HG03469 (cell line): ENCODE results near the gene TPMT.

Experiments
- ATAC-seq: cut with Tn5 transposase; IDR thresholded peaks from one replicate; pipeline ENCODE4 v1.9.1; 2021; ENCODE audit warnings: mild to moderate bottlenecking, moderate library complexity, moderate number of reproducible peaks; ENCODE audit not compliant: unreplicated experiment

The TPMT gene

DNA sequence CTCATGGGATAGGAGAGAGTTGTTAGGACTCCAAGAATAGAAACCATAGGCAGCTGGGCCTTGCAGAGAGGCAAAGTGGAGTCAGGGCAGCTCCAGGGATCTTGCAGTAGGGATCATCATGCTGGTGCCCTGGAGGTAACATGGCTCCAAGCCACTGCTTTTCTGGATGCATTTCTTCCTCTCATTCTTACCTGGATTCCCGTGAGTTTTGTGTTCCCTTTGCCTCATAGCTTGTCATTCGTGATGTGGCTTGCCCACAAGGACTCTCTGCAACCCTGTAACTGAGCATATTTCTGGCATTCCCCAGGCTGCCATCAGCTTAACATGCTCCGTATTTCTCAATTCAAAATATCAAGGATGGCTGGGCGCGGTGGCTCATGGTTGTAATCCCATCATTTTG is 37.7 kb downstream of the TPMT start:
- ATAC-seq: no peak

DNA sequence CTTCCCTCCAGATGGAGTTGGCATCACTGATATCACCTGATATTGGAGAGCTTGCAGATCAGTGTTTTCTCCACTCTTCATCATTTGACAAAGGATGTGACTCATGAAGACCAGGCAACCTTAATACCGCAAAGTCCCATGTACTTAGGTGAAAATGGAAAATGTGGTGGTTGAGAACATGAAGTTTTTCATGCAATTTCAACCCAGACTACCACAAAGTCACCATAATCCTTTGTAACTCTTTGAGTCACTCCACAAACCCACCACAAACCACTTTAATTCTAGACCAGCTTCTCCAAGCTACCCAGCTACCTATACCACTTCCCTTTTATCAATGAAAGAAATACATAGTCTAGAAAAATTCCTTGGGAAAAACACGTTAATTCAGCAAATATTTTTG is 39.5 kb downstream of the TPMT start:
- no peak for ATAC-seq

GRCh38 chr6:18110162-18110561 is 44.7 kb downstream of the TPMT start:
- ATAC-seq: no peak

GRCh38 chr6:18107061-18107460 is 47.8 kb downstream of the TPMT start:
- ATAC-seq: no peak

DNA sequence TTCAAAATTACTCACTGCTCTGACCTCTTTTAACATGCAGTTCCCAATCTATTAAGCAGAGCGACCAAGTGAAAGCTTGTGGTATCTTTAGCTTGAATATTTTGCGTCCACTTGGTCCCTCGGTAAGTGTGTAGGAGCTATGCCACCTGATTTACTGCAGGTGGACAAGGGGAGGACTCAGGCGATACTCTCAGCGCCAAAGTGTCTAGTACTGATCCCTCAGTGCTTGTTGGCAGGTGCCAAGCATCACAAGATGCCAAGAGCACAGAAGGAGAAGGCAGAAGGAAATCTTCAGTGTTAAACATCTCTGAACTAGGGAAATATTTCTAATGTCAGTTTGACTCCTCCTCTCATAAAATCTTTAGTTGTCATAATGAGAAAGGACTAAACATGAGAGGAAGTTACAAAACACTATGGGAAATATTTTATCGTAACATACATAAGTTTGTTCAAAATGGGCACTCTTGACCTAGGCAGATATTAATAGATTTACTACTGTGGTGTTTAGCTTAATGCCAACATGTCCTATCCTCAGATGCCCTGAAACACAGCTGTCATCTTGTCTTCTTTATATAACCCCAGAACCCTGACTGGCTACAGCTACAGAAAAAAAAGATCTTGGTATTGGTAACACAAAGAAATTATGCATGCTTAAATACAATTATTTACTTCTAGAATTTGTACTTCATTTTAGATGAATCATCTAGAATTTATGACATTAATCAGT is 51.9 kb downstream of the TPMT start:
- no peak for ATAC-seq

DNA sequence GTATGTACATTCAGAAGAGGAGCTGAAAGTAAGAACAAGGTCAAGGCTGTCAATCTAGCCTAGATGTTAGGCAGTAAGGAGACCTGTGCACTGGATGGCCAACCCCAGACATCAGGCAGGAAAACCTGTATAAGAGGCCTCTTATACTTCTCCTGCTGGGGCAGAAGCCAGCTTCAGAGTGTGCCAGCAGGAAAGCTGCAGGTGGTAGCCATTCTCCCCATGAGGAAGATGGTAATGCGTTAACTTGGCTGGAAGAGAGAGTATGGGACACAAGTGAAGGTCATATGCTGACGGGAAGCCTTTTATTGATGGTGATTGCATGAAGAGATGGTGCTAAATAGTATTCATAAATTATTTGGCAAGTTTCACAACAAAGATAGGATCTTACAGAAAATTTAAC is 53.0 kb downstream of the TPMT start:
- no peak for ATAC-seq

DNA sequence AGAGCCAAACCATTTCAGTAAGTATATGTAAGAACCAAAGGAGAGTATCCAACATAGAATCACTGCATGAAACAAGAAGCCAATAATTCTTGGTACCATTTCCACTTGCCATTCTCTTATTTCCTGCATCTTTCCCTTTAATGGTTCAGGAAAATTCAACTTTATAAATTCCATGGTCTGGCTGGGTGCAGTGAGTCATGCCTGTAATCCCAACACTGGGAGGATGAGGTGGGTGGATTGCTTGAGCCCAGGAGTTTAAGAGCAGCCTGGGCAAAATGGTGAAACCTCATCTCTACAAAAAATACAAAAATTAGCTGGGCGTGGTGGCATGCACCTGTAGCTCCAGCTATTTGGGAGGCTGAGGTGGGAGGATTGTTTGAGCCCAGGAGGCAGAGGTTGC is 53.6 kb downstream of the TPMT start:
- no peak for ATAC-seq

DNA sequence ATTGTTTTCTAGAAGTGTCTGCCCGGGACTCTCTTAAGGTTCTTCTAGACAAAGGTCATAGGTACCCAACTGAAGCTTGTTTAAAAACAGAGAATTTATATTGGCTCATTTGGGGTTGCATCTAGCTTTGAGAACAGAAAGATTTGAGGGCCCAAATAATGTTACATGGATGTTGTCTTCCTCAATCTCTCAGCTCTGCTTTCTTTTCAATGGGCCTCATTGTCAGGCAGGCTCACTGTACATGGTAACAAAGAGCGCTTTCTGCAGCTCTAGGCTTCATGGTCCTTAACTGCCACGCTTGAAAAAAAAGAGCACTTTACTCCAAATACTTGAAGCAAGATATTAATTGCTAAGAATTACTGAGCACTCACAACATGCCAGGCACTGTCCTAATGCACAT is 54.6 kb downstream of the TPMT start:
- ATAC-seq: no peak

DNA sequence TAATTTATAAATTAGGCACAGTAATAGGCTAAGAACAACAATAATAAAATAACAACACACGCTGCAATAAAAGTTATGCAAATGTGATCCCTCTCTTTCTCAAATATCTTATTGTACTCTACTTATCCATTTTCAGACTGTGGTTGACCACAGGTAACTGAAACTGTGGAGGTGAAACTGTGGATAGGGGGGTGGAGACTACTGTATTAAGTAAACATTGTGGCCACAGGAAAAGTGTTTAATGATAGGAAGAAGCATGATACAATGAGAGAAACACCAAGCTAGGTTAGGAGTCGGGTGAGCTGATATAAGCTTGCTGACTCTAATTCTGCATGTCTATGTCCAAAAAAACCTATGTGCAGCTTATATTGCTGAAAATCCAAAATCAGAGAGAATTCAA is 55.4 kb downstream of the TPMT start:
- no peak for ATAC-seq

GRCh38 chr6:18096423-18096822 is 58.5 kb downstream of the TPMT start:
- no peak for ATAC-seq

DNA sequence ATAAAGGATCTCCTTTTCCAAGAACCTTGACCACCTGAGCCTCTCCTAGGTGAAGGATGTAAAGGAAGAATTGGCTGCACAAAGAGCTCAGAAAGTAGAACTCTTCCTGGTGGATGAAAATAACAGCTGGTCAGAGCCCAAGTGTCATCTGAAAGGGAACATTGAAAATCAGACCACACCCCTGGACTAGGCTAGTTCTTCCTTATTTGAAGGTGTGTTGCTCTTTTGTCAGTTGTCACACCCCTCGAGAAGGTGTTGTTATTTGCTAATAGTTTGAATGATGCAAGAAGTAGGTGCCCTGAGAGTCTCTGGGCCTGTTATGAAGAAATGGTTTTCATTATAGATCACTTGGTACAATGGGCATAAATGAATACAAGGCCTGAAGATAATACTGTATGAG is 63.5 kb downstream of the TPMT start:
- no peak for ATAC-seq

GRCh38 chr6:18090349-18090786 is 64.5 kb downstream of the TPMT start:
- no peak for ATAC-seq

GRCh38 chr6:18088419-18089296 is 66.2 kb downstream of the TPMT start:
- ATAC-seq: no peak

- no peak for ATAC-seq
Measured at GRCh38 chr6:18087396-18088165, 67.3 kb downstream of the TPMT start.

- no peak for ATAC-seq
Measured at GRCh38 chr6:18081025-18081668, 73.7 kb downstream of the TPMT start.

DNA sequence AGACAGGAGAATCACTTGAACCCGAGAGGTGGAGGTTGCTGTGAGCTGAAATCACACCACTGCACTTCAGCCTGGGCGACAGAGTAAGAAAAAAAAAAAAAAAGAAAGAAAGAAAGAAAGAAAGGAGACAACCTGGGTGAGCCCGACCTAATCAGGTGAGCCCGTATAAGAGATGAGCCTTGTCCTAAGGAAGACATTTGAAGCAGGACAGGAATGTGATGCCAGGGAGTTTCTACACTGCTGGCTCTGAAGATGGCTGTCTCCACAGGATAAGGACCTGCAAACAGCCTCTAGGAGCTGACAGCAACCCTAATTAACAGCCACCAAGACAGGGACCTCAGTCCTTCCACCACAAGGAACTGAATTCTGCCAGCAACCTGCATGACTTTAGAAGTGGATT is 74.3 kb downstream of the TPMT start:
- no peak for ATAC-seq

DNA sequence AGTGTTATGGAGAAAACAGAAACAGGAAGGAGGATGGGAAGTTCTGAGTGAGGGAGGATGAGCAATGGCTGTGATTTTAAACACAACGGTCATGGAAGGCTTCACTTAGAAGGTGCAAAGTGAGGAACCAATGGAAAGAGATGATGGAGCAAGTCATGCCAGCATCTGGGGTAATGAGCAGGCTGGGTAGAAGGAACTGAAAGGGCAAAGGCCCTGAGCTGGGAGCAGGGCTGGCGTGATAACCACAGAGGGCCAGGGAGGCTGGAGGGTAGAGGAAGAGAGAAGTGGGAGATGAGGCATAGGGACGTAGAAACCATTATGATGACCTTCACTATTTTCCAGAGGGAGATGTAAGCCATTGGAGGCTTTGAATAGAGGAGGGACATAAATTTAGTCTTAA is 76.0 kb downstream of the TPMT start:
- ATAC-seq: no peak
